HL-60 (cell line): ENCODE results near the gene TSTD2.
"Not testable (repeated sequence)": the region's sequence is repeated elsewhere in the genome, so short reads cannot be mapped to it uniquely, and the experiment has no call there.

Experiments used
- DNase-seq, 2 experiments: peaks; one replicate each; pipeline ENCODE4 v3.0.0-alpha.2; 2010 to 2020; ENCODE audit warnings: low read depth in 1 of 2, low spot score in 1 of 2
- H3K27ac ChIP-seq: fragments of 250-450 bp; sonication (Bioruptor Pico); replicated peaks from 2 replicates; pipeline ENCODE4 v1.5.1; 2020; ENCODE audit warnings: mild to moderate bottlenecking, moderate library complexity
- H3K27me3 ChIP-seq: fragments of 250-450 bp; sonication (Bioruptor Pico); 2 replicates; pipeline ENCODE4 v1.5.1; 2021; ENCODE audit warnings: mild to moderate bottlenecking, moderate library complexity; ENCODE audit not compliant: insufficient read depth, poor library complexity, severe bottlenecking
- H3K4me3 ChIP-seq: replicated peaks from 2 replicates; pipeline ENCODE4 v1.5.1; 2011; ENCODE audit warnings: mild to moderate bottlenecking, control low read depth, low read length; ENCODE audit not compliant: insufficient read depth
- GABPA ChIP-seq: IDR thresholded peaks from 2 replicates; pipeline ENCODE4 v1.6.1; 2012; ENCODE audit warnings: low read depth
- POLR2AphosphoS5 ChIP-seq: IDR thresholded peaks from 2 replicates; pipeline ENCODE4 v1.6.1; 2012; ENCODE audit warnings: low read depth
- SPI1 ChIP-seq: IDR thresholded peaks from 2 replicates; pipeline ENCODE4 v1.6.1; 2012; ENCODE audit warnings: low read depth, mild to moderate bottlenecking, borderline replicate concordance
- TF ChIP-seq, protein P1 (sequence below): IDR thresholded peaks from one replicate; pipeline ENCODE4 v1.5.1; 2011; ENCODE audit warnings: low read length, control low read depth, inconsistent platforms; ENCODE audit not compliant: insufficient read depth
- TF ChIP-seq, protein P2 (sequence below): IDR thresholded peaks from 2 replicates; pipeline ENCODE4 v1.6.1; 2012; ENCODE audit warnings: low read depth; ENCODE audit not compliant: insufficient replicate concordance

Gene TSTD2

DNA sequence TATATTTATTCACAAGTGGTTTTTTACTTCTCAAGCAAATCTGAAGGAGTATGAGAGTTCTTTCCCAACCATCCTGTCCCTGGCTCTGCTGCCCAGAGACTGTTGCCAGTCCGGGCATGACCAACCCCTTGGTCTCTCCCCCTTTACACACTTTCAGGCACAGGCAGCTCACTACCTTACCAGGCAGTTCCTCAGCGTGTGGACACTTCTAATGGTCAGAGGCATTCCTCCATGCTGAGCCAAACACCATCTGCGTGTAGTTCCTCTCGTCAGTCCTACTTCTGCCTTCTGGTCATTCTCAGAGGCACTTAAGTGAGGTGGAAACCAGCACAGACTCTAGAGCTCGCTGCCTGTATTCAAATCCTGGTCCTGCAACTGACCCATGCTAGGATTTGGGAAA lies 56.1 kb downstream of the TSTD2 start:
- no peak overlapping the region for H3K4me3 ChIP-seq
- H3K27ac ChIP-seq = no peak overlapping the region
- DNase-seq = no peak
- TF ChIP-seq, protein P1, sequence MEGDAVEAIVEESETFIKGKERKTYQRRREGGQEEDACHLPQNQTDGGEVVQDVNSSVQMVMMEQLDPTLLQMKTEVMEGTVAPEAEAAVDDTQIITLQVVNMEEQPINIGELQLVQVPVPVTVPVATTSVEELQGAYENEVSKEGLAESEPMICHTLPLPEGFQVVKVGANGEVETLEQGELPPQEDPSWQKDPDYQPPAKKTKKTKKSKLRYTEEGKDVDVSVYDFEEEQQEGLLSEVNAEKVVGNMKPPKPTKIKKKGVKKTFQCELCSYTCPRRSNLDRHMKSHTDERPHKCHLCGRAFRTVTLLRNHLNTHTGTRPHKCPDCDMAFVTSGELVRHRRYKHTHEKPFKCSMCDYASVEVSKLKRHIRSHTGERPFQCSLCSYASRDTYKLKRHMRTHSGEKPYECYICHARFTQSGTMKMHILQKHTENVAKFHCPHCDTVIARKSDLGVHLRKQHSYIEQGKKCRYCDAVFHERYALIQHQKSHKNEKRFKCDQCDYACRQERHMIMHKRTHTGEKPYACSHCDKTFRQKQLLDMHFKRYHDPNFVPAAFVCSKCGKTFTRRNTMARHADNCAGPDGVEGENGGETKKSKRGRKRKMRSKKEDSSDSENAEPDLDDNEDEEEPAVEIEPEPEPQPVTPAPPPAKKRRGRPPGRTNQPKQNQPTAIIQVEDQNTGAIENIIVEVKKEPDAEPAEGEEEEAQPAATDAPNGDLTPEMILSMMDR = no peak
- TF ChIP-seq, protein P2, sequence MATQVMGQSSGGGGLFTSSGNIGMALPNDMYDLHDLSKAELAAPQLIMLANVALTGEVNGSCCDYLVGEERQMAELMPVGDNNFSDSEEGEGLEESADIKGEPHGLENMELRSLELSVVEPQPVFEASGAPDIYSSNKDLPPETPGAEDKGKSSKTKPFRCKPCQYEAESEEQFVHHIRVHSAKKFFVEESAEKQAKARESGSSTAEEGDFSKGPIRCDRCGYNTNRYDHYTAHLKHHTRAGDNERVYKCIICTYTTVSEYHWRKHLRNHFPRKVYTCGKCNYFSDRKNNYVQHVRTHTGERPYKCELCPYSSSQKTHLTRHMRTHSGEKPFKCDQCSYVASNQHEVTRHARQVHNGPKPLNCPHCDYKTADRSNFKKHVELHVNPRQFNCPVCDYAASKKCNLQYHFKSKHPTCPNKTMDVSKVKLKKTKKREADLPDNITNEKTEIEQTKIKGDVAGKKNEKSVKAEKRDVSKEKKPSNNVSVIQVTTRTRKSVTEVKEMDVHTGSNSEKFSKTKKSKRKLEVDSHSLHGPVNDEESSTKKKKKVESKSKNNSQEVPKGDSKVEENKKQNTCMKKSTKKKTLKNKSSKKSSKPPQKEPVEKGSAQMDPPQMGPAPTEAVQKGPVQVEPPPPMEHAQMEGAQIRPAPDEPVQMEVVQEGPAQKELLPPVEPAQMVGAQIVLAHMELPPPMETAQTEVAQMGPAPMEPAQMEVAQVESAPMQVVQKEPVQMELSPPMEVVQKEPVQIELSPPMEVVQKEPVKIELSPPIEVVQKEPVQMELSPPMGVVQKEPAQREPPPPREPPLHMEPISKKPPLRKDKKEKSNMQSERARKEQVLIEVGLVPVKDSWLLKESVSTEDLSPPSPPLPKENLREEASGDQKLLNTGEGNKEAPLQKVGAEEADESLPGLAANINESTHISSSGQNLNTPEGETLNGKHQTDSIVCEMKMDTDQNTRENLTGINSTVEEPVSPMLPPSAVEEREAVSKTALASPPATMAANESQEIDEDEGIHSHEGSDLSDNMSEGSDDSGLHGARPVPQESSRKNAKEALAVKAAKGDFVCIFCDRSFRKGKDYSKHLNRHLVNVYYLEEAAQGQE = no peak
- TF ChIP-seq POLR2AphosphoS5 (no peak), SPI1 (no peak), GABPA (no peak)
- peaks cover 3% of the 10 kb centered on the region for H3K27me3 ChIP-seq

DNA sequence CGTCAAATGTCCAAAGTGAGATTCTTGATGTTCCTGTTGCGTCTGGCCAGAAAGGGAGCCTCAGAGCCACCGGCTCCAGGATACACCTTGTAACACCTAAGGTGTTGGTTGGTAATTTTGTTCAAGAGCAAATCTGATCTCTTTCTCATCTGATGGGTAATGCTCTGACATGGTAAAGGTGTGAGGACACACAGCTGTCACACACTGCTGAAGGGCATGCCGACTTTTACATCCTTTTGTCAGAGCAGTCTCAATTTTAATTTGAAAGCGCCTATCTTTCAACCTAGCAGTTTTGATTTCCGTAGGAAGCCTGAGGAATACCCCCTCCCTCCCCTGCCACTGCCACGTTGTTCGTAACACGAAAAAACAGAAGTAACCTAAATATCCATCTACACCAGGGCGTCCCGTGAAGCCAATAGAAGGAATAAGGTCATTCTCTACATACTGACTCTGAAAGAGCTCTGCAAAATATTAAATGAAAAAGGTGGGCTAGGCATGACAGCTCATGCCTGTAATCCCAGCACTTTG lies 57.4 kb downstream of the TSTD2 start:
- TF ChIP-seq SPI1 (no peak), POLR2AphosphoS5 (no peak), GABPA (no peak)
- TF ChIP-seq, protein P1 = no peak
- TF ChIP-seq, protein P2 = no peak

DNA sequence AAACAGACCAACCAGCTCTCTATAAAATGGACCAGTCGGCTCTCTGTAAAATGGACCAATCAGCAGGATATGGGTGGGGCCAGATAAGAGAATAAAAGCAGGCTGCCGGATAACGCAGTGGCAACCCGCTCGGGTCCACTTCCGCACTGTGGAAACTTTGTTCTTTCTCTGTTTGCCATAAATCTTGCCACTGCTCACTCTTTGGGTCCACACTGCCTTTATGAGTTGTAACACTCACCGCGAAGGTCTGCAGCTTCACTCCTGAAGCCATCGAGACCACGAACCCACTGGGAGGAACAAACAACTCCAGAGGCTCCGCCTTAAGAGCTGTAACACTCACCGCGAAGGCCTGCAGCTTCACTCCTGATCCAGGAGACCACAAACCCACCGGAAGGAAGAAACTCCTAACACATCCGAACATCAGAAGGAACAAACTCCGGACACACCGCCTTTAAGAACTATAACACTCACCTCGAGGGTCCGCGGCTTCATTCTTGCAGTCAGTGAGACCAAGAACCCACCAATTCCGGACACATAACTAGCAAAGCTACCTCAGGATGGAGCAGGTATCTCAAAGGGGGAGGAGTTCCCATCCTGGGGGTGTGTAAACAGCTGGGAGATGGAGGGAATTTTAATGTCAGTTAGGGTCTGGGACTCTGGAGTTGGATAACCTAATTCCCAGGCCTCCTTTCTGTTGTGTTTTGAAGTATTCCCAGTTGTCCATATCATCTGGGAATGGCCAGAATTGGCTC lies 58.1 kb downstream of the TSTD2 start:
- not testable (repeated sequence) for H3K4me3 ChIP-seq, H3K27me3 ChIP-seq, H3K27ac ChIP-seq, DNase-seq

More for the DNA sequence above, 57.4 kb downstream of the TSTD2 start:
- H3K27me3 ChIP-seq = peaks cover 3% of the 10 kb centered on the region
- H3K4me3 ChIP-seq = no peak overlapping the region
- H3K27ac ChIP-seq = no peak overlapping the region
- DNase-seq = no peak

DNA sequence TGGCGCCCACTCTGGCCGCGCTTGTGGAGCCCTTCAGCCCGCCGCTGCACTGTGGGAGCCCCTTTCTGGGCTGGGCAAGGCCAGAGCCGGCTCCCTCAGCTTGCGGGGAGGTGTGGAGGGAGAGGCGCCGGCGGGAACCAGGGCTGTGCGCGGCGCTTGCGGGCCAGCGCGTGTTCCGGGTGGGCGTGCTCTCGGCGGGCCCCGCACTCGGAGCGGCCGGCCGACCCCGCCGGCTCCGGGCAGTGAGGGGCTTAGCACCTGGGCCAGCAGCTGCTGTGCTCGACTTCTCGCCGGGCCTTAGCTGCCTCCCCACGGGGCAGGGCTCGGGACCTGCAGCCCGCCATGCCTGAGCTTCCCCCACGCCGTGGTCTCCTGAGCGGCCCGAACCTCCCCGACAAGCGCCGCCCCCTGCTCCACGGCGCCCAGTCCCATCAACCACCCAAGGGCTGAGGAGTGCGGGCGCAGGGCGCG lies 59.0 kb downstream of the TSTD2 start:
- H3K4me3 ChIP-seq, DNase-seq, H3K27ac ChIP-seq, H3K27me3 ChIP-seq: not testable (repeated sequence)
